Loucy (cell line): ENCODE results near the gene AAGAB.

Experiments used
- H2AFZ ChIP-seq: fragments of 200-600 bp; sonication (generic); 2 replicates; pipeline ENCODE4 v1.6.0; 2016; ENCODE audit warnings: antibody characterized with exemption, mild to moderate bottlenecking, low read length, moderate library complexity
- H3F3A ChIP-seq: fragments of 200-600 bp; 2 replicates; pipeline ENCODE4 v1.6.0; 2016; ENCODE audit warnings: antibody characterized with exemption, low read depth, mild to moderate bottlenecking
- H3K27me3 ChIP-seq: fragments of 200-600 bp; sonication (generic); 2 replicates; pipeline ENCODE4 v1.6.1; 2014; ENCODE audit warnings: low read length, mild to moderate bottlenecking; ENCODE audit not compliant: insufficient read depth, poor library complexity, severe bottlenecking
- H3K36me3 ChIP-seq: fragments of 200-600 bp; sonication (generic); 2 replicates; pipeline ENCODE4 v1.6.1; 2016; ENCODE audit warnings: low read length; ENCODE audit not compliant: insufficient read depth
- H3K4me1 ChIP-seq: fragments of 200-600 bp; sonication (generic); 2 replicates; pipeline ENCODE4 v1.5.1; 2014; ENCODE audit warnings: low read length, mild to moderate bottlenecking; ENCODE audit not compliant: insufficient read depth, poor library complexity, severe bottlenecking
- H3K4me2 ChIP-seq: fragments of 200-600 bp; sonication (generic); 2 replicates; pipeline ENCODE4 v1.6.0; 2014; ENCODE audit warnings: antibody characterized with exemption, low read length, low read depth, mild to moderate bottlenecking; ENCODE audit not compliant: poor library complexity, severe bottlenecking
- H3K4me3 ChIP-seq: fragments of 200-600 bp; sonication (generic); 2 replicates; pipeline ENCODE4 v1.5.1; 2014; ENCODE audit warnings: low read length, mild to moderate bottlenecking, mixed read lengths; ENCODE audit not compliant: poor library complexity, severe bottlenecking
- H3K79me2 ChIP-seq: fragments of 200-600 bp; sonication (generic); 2 replicates; pipeline ENCODE4 v1.6.1; 2014; ENCODE audit warnings: low read length; ENCODE audit not compliant: insufficient read depth
- H3K9ac ChIP-seq: fragments of 200-600 bp; sonication (generic); 2 replicates; pipeline ENCODE4 v1.6.0; 2014; ENCODE audit warnings: mild to moderate bottlenecking, low read depth, low read length, moderate library complexity; ENCODE audit not compliant: poor library complexity, severe bottlenecking
- H3K9me2 ChIP-seq: fragments of 200-600 bp; sonication (generic); replicated peaks from 2 replicates; pipeline ENCODE4 v1.6.1; 2016; ENCODE audit warnings: low read depth, low read length, mixed read lengths
- H3K9me3 ChIP-seq: fragments of 200-600 bp; sonication (generic); 2 replicates; pipeline ENCODE4 v1.6.1; 2014; ENCODE audit warnings: mild to moderate bottlenecking, antibody characterized with exemption, low read length, low read depth; ENCODE audit not compliant: insufficient read depth
- H4K20me1 ChIP-seq: fragments of 200-600 bp; sonication (generic); 2 replicates; pipeline ENCODE4 v1.6.0; 2014; ENCODE audit warnings: antibody characterized with exemption, low read length, mild to moderate bottlenecking; ENCODE audit not compliant: insufficient read depth, poor library complexity, severe bottlenecking
- CTCF ChIP-seq: fragments of 200-600 bp; sonication (generic); conservative IDR thresholded peaks from 2 replicates; pipeline ENCODE4 v1.5.1; 2014; ENCODE audit warnings: mild to moderate bottlenecking, antibody characterized with exemption, low read length
- EZH2phosphoT487 ChIP-seq: fragments of 200-600 bp; IDR thresholded peaks from 2 replicates; pipeline ENCODE4 v1.6.1; 2018; ENCODE audit warnings: antibody characterized with exemption, mild to moderate bottlenecking, moderate library complexity, borderline replicate concordance

Gene AAGAB

GRCh38 chr15:67192185-67192820, 62.2 kb downstream of the AAGAB start:
- Histone ChIP-seq H3F3A (no peaks in the 10 kb centered on the region), H3K9me3 (no peaks in the 10 kb centered on the region), H3K4me1 (peaks cover 6% of the 10 kb centered on the region), H3K4me2 (no peak overlapping the region), H3K4me3 (no peak overlapping the region), H3K9me2 (no peaks in the 10 kb centered on the region), H4K20me1 (no peaks in the 10 kb centered on the region), H2AFZ (no peak overlapping the region), H3K9ac (no peak overlapping the region), H3K36me3 (peaks cover 67% of the 10 kb centered on the region; the same call in 1 of the 2 replicates), H3K27me3 (no peaks in the 10 kb centered on the region), H3K79me2 (no peaks in the 10 kb centered on the region)
- TF ChIP-seq EZH2phosphoT487 (no peak), CTCF (no peak)

- peaks cover 18% of the 10 kb centered on the region for H3K4me1 ChIP-seq
- TF ChIP-seq CTCF (no peak), EZH2phosphoT487 (no peak)
- no peaks in the 10 kb centered on the region for H3K9me2 ChIP-seq
- H3K4me2 ChIP-seq: no peak overlapping the region
- H2AFZ ChIP-seq: no peak overlapping the region
- H3K9ac ChIP-seq: no peak overlapping the region
- H3K79me2 ChIP-seq: no peaks in the 10 kb centered on the region
- H3K9me3 ChIP-seq: no peaks in the 10 kb centered on the region
- H3F3A ChIP-seq: no peaks in the 10 kb centered on the region
- H3K36me3 ChIP-seq: peaks cover 77% of the 10 kb centered on the region; the same call in 1 of the 2 replicates
- no peaks in the 10 kb centered on the region for H3K27me3 ChIP-seq
- no peak overlapping the region for H3K4me3 ChIP-seq
- no peaks in the 10 kb centered on the region for H4K20me1 ChIP-seq
Measured at GRCh38 chr15:67190813-67191212, 63.6 kb downstream of the AAGAB start.

GRCh38 chr15:67190326-67190725, 64.1 kb downstream of the AAGAB start:
- no peak overlapping the region for H3K4me2 ChIP-seq
- H2AFZ ChIP-seq: no peak overlapping the region
- H3K9me3 ChIP-seq: no peaks in the 10 kb centered on the region
- no peaks in the 10 kb centered on the region for H3F3A ChIP-seq
- no peaks in the 10 kb centered on the region for H3K9me2 ChIP-seq
- no peaks in the 10 kb centered on the region for H4K20me1 ChIP-seq
- TF ChIP-seq EZH2phosphoT487 (no peak), CTCF (no peak)
- H3K27me3 ChIP-seq: no peaks in the 10 kb centered on the region
- H3K36me3 ChIP-seq: peaks cover 76% of the 10 kb centered on the region; the same call in 1 of the 2 replicates
- no peaks in the 10 kb centered on the region for H3K79me2 ChIP-seq
- no peak overlapping the region for H3K4me3 ChIP-seq
- H3K9ac ChIP-seq: no peak overlapping the region
- peaks cover 22% of the 10 kb centered on the region for H3K4me1 ChIP-seq
